HG03159 (cell line): ENCODE measurements around the gene MRGPRD.

Source experiments
- ATAC-seq: cut with Tn5 transposase; IDR thresholded peaks from one replicate; pipeline ENCODE4 v1.9.1; 2021; ENCODE audit warnings: mild to moderate bottlenecking, moderate library complexity; ENCODE audit not compliant: unreplicated experiment

The MRGPRD gene

DNA sequence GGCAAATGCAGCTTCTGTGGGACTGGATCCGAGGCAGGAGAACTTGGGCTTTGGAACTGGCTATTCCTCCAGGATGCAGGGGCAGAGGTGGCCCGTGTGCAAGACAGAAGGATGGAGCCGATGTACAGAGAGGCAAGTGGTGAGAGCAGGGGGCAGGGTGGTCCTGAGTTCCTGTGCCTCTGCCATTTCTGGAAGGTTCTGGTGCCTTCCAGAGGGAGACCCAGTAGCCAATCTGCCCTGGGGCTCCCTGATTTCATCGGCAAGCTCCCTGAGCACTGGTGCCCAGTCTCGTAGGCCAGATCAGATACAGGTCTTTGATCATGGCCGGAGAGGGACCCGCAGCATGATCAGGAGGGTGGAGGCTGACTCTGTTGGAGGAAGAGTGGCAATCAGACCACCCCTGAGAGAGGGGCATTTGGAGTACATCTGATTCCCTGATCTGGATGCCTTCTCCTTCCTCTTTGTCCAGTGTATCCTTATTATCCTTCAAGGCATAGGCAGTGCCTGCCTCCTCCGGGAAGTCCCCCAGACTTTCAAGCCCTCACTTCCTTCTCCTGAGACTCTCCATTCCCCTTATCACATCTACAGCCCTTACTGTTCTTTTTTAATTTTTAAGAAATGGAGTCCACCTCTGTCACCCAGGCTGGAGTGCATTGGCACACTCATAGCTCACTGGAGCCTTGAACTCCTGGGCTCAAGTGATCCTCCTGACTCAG, 9.7 kb downstream of the MRGPRD start:
- no peak for ATAC-seq

DNA sequence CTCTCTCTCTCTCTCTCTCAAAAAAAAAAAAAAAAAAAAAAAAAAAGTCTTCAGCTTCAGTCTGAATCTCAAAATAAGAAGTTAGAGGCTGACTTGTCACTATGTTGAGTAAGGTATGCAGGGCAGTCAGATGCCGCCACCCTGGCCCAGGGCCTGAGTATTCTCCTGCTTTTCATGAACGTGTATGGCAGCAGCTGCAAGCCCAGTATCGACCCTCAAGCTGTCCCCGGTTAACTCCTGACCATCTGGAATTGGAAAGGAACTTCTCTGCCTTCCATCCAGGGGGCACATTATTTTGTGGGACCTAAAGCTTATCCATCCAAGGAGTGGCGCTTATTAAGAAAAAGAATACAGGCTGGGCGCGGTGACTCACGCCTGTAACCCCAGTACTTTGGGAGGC, 11.4 kb downstream of the MRGPRD start:
- ATAC-seq, result no peak

GRCh38 chr11:68968306-68969250, 12.2 kb downstream of the MRGPRD start:
- ATAC-seq, result no peak

DNA sequence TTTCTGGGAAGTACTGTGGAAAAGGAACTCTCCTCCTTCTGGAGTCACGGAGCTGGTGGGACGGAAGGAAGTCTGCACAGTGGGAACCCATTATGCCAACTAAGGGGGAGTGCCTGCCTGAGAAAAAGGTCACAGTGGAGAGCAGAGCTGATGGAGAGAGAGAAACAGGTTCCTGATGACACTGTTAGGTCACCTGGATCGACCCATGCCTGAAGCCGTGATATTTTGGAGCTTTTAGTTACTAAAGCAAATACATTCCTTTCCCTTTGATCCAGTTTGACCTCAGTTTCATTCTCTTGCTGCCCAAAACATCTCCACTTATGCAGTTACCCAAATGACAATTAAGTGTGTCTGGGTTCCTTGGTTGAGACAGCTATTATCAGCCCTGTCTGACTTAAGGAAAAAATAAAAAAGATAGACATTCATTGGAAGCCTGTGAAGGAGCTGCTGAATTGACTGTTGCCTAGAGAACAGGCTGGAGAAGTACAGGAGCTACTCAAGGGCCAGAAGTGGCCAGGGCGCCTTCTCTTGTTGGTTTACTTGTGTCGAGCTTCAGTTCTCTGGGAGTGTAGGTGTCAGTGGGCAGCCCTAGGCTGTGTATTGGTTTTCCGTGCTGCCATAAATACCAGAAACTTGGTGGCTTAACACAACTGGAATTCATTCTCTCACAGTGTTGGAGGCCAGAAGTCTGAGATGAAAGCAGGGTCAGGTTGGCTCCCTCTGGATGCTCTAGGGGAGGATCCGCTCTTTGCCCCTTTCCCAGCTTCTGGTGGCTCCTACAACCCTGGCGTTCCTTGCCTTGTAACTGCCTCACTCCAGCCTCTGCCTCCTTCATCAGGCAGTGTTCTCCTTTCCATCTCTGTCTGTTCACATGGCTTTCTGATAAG, 13.6 kb downstream of the MRGPRD start:
- no peak for ATAC-seq

DNA sequence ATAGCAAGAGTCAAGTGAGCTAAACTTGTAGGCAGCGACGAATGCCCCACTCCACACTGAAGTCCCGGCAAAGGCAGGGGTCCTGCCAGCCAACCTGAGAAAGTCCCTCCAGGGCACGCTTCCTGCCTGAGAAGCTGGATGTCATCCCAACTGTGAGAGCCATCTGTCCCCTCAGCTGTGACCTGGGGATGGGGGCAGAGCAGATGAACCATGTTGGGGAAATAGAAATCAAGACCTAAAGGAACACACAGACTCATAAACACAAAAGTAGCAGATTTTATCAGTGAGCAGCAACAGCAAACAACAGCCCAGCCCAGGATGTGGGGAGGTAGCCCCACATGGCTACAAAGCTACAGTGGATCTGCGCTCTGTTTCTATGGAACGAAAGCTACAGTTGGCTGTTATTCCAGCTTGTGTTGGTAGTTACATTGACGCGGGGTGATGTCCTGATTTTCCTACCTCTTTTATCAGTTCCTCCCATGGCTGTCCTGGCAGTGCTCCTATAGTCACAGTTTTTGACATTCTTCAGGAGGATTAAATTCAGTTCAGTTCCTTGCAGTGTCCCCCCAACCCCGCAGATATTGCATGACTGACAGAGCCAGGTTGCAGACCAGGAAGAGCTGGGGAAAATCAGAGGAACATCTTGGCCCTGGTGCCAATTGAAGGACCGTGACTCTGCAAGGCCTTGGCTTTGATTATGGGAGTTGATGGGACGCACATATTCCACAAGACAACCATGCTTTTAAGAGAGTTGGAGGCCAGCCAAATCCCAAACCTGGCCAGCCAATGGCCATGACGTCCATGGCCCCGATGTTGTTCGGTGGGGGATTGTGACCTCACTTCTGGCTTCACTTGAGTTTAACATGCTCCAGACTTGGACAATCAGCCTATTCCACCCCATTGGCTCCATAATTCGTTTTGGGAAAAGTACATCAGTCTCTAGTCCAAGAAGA, 14.6 kb downstream of the MRGPRD start:
- no peak for ATAC-seq

DNA sequence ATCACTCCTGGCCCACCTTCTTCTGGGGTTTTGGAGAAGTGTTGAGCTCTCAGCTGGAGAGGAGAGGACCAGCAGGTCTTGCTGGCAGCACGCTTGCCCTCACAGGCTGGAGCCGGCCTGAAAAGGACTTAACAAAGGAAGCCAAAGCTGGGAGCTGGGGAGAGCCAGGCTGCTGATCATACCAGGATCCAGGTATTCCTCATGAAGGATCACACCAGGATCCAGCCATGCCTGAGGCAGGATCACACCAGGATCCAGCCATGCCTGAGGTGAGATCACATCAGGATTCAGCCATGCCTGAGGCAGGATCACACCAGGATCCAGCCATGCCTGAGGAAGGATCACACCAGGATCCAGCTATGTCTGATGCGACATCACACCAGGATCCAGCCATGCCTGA, 17.0 kb downstream of the MRGPRD start:
- no peak for ATAC-seq

DNA sequence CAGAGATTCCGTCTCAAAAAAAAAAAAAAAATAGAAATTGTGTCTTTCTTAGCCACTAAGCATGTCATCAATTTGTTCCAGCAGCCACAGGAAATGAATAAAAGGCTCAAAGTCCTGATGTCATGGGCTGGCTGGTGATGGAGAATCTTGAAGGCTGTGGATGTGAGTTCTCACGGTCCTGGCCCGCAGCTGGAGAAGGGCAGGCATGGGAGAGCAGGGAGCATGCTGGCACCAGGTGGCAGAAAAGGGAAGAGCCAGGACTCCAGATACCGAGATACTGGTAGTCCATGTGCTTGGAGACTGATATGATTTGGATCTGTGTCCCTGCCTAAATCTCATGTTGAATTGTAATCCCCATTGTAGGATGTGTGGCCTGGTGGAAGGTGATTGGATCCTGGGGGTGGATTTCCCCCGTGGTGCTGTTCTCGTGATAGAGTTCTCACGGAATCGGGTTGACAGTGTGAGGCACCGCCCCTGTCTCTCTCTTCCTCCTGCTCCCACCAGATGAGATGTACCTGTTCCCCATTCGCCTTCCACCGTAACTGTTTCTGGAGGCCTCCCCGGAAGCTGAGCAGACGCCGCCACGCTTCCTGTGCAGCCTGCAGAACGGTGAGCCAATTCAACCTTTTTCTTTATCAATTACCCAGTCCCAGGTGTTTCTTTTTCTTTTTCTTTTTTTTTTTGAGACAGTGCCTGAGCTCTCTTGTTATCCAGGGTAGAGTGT, 18.1 kb downstream of the MRGPRD start:
- ATAC-seq, result no peak

DNA sequence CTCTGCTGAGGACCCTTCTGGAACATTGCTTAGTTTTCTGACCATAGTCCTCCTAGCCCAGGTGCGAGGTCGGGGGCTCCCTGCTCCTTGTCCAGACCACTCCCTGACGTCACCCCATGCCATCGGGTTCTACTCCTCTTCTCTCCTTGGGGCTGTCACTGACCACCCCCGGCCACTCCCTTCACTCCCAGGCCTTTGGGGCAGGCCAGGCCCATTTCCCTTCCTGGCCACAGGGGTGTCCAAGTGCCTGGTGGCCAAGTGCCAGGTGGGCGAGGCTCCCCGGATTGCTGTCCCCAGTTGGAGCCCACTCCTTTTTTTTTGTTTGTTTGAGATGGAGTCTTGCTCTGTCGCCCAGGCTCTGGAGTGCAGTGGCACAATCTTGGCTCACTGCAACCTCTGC, 19.5 kb downstream of the MRGPRD start:
- no peak for ATAC-seq

- no peak for ATAC-seq
Observed at GRCh38 chr11:68960294-68961071, 20.3 kb downstream of the MRGPRD start.

DNA sequence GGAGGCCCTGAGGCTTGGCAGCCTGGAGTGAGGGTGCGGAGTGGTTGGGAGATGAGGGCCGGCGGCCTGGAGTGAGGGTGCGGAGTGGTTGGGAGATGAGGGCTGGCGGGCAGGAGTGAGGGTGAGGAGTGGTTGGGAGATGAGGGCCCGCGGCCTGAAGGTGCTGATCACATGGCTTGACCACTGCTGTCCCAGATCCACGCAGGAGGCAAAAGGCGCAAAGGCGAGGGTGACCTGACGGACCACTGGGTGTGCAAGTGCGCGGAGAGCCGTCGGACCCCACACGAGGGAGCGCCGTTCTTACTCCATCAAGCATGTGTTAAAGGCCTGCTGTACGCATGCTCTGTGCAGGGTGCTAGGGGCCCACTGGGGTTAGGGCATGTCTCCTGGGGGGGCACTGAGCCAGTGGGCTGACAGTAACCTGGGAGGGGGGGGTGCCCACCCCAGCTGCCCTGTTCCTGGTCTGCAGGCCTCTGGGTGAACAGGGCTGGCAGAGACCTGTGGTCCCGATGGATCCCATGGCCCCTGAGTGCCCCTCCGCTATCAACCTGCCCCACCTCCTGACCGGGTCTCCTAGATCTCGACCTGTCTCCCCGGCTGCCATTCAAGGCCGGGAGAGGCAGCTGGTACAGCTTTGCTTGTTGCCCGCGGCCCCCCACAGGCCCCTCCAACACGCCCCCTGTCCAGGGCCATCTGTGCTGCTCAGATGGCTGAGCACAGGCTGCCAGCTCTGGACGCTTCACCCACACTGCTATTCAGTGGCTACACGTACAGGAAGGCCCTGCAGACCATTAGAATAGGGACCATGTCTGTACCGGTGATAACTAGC, 21.1 kb downstream of the MRGPRD start:
- ATAC-seq, result no peak

- ATAC-seq, result no peak
Observed at GRCh38 chr11:68958211-68958610, 22.6 kb downstream of the MRGPRD start.

DNA sequence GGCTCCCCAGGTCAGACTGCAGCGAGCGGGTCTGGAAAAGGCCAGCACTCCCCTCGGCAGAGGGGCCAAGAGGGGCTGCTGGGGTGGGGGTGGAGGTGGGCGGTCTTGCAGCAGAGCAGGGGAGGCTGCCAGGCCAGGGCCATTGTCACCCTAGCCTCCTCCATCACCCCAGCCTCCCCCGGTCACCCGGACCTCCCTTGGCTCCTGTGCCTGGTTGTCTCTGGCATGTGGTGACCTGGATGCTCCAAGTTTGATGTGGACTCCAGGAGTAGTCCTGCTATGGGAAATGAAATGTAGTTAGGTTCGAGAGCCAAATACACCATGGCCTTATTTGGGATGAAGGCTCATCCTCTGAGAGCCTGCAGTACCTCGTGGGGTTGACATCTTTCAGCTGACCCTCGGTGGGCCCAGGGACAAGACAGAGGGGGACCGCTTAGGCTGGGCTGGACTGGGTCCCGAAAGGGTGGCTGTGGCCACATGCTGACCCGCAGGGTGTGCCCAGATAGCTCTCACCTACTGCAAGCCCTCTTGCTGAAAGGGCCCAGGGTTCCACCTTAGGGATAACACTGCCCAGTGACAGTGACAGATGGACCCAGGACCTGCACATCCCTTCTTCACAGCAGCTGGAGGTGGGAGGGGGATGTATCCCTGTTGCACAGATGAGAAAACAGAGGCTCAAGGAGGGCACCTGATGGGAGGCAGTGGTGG, 24.1 kb downstream of the MRGPRD start:
- ATAC-seq, result no peak

DNA sequence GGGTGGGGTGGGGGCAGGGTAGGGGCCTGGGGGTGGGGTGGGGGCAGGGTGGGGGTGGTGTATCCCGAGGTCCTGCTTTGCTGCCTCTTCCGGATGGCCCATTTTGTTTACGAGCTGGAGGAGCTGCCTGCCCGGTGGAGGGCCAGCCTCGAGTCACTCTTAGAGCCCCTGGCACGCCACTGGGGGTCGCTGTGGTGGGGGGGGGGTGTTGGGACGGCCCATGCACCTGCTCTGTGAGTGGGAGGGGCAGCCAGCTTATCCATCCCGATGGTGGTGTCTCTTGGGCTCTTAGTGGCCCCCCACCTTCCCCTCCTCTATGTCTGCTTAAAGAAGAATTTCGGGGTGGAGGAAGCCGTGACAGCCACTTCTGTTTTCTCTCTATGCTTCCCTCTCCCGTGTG, 24.6 kb downstream of the MRGPRD start:
- no peak for ATAC-seq

DNA sequence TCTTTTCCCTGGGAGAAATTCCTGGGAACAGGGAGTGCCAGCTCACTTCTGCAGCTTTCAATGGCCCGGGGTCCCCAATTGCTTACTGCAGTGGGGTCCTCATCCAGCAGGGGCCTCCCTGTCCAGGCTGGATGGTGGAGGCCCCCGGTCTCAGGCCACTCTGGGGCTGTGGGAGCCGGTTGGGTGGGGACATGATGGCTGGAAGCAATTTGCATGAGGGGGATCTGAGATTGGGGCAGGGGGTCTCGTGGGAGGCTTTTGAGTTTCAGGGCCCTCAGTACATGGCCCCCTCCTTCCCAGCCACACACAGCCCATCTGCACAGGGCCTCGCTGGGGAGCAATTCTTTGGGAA, 25.2 kb downstream of the MRGPRD start:
- no peak for ATAC-seq

DNA sequence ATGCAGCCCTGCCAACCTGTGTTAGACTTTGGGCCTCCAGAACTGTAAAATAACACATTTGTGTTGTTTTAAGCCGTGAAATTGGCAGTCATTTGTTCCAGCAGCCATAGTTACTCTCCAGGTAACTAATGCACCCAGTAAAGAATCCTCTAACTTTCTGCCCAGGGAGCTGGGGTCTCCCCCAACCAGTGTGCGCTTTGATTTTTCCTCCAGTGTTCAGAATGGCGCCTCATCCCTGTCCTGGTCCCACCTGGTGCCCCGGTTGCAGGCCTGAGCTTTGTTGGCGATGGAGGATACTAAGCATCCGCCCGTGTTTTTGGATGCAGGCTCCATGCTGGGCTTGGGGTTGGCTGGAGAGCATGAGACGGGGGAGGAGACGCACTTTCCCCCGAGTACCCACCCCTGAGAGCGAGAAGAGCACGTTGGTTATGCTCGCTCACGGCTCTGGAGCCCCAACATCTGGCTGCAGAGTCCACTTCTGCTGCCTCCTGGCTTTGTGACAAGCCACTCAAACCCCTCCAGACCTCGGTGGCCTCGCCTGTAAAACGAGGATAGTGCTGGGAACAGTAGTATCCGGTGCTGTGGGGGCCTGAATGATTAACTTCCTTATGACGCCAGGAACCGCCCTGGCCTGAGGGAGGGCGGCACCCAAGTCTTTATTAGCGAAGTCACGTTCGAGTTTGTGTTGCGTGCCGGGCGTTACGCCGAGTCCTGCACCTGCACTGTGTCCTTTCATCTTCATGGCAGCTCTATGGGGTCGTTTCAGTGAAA, 25.8 kb downstream of the MRGPRD start:
- no peak for ATAC-seq

DNA sequence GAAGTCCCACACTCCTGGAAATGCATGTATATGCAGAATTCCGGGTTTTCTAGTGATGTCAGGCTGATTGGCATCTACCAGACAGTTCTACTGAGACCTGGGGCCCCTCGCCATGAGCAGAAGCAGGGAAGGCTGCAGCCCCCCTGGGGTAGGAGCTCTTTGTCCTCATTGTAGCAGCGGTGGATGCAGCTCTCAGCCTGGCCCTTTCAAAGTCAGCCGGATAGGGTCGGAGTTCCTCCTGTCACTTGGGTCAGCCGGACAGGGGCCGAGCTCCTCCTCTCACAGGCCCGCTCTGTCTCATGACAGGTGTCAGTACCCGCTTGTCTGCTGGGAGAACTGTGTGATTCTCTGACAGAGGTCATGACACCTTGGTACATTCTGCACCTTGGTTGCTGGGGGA, 30.0 kb downstream of the MRGPRD start:
- no peak for ATAC-seq

DNA sequence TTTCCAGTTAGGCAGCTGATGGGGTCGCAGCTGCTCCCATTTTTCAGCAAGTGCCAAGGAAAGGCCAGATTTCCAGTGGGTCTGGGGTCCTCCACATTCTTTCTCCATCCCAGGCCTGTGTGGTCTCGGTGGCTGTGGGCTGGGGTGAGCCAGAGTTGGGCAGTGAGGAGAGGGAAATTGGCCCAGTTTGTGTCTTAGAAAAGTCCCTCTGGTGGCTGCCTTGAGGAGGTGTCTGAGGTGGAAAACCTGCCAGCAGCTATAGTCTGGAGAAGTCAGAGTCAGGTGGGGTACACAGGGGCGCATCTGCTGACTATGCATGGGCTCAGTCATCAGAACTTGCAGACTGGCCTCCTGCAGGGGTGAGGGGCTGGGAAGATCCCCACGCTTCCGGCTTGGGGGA, 30.5 kb downstream of the MRGPRD start:
- no peak for ATAC-seq
